ENCODE data around the gene FNDC7. TPM values are rescaled to one million over a fixed set of nuclear protein-coding genes. Genes with fewer than 3 reads are reported as not detected.

The FNDC7 gene
- total RNA-seq, 4 donors from 2014 or later = not detected

GRCh38 chr1:108750476-108751181, 37.9 kb downstream of the FNDC7 start:
- no peaks in the 10 kb centered on the region for H3K27me3 ChIP-seq
- H3K27ac ChIP-seq = no peak overlapping the region
- intact Hi-C loops (cut with DNase I; ENCODE audit: low total_unique reads) = no loop called here
- no peaks in the 10 kb centered on the region for H3K9me3 ChIP-seq
- H3K4me3 ChIP-seq = no peak overlapping the region
- H3K36me3 ChIP-seq = no peaks in the 10 kb centered on the region
- DNase-seq = no peak
- H3K4me1 ChIP-seq = peaks cover 3 to 10% of the 10 kb centered on the region in 2 donors
- TF ChIP-seq POLR2A (IDR thresholded peaks at IDR 0.05) = no peak
- TF ChIP-seq CTCF (IDR thresholded peaks at IDR 0.05) = no peak

GRCh38 chr1:108753363-108753762, 40.7 kb downstream of the FNDC7 start:
- Histone ChIP-seq H3K27me3 (no peaks in the 10 kb centered on the region), H3K4me3 (no peak overlapping the region), H3K27ac (no peak overlapping the region), H3K36me3 (no peaks in the 10 kb centered on the region), H3K4me1 (peaks cover 0 to 1% of the 10 kb centered on the region in 2 donors), H3K9me3 (no peaks in the 10 kb centered on the region)
- no peak for DNase-seq
- intact Hi-C loops (cut with DNase I; ENCODE audit: low total_unique reads) = no loop called here
- TF ChIP-seq CTCF (IDR thresholded peaks at IDR 0.05) (no peak), POLR2A (IDR thresholded peaks at IDR 0.05) (no peak)

- Histone ChIP-seq H3K27ac (no peak overlapping the region), H3K9me3 (no peaks in the 10 kb centered on the region), H3K36me3 (no peaks in the 10 kb centered on the region), H3K27me3 (no peaks in the 10 kb centered on the region), H3K4me3 (no peak overlapping the region), H3K4me1 (no peaks in the 10 kb centered on the region)
- intact Hi-C loops (cut with DNase I; ENCODE audit: low total_unique reads) = no loop called here
- TF ChIP-seq CTCF (IDR thresholded peaks at IDR 0.05) (no peak), POLR2A (IDR thresholded peaks at IDR 0.05) (no peak)
- no peak for DNase-seq
Observed at GRCh38 chr1:108758796-108759195, 46.1 kb downstream of the FNDC7 start.

- Histone ChIP-seq H3K27ac (no peak overlapping the region), H3K4me3 (no peak overlapping the region), H3K27me3 (no peaks in the 10 kb centered on the region), H3K4me1 (no peaks in the 10 kb centered on the region), H3K9me3 (no peaks in the 10 kb centered on the region), H3K36me3 (no peaks in the 10 kb centered on the region)
- intact Hi-C loops (cut with DNase I; ENCODE audit: low total_unique reads) = no loop called here
- no peak for DNase-seq
- TF ChIP-seq POLR2A (IDR thresholded peaks at IDR 0.05) = no peak
- no peak for TF ChIP-seq CTCF (IDR thresholded peaks at IDR 0.05)
Observed at GRCh38 chr1:108767115-108767514, 54.4 kb downstream of the FNDC7 start.

GRCh38 chr1:108767708-108768107, 55.0 kb downstream of the FNDC7 start:
- Histone ChIP-seq H3K27me3 (no peaks in the 10 kb centered on the region), H3K4me1 (no peaks in the 10 kb centered on the region), H3K4me3 (no peak overlapping the region), H3K27ac (no peak overlapping the region), H3K36me3 (no peaks in the 10 kb centered on the region), H3K9me3 (no peaks in the 10 kb centered on the region)
- TF ChIP-seq CTCF (IDR thresholded peaks at IDR 0.05) (no peak), POLR2A (IDR thresholded peaks at IDR 0.05) (no peak)
- DNase-seq = no peak
- intact Hi-C loops (cut with DNase I; ENCODE audit: low total_unique reads) = no loop called here

All from uterus (tissue), 4 donors.